ENCODE results near the gene ATRN.
"Not testable (repeated sequence)": the region's sequence is repeated elsewhere in the genome, so short reads cannot be mapped to it uniquely, and the experiment has no call there.

ATRN gene

DNA sequence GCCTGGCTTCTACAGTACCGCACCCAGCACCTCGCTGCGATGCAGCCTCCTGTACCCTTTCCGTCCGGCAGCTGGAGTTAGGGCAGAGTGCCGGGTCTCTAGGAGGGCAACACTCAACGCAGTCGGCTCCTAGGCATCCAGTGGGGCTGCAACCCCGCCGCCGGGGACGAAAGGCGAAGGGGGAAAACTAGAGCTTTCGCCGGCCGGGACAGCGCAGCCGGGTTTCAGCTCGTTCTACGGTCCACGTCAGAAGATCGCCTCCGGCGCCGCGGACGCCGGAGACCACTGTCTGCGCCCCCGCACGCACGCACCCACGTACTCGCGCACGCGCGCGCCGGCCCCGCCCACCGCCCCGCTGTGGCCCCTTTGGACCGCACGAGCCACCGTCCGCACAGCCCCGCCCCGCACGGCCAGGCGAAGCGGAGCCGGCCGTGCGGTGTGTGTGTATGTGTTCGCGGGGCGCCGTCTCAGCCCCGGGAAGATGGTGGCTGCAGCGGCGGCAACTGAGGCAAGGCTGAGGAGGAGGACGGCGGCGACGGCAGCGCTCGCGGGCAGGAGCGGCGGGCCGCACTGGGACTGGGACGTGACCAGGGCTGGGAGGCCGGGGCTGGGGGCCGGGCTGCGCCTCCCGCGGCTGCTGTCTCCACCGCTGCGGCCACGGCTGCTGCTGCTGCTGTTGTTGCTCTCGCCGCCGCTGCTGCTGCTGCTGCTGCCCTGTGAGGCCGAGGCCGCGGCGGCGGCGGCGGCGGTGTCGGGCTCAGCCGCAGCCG, at the start of gene ATRN:
TSS of gene ATRN (plus strand) at position 392 of the 770 bp plus-strand sequence. CDS start at position 482, 90 bp downstream.
- DNase-seq, result peak; percentile 60

DNA sequence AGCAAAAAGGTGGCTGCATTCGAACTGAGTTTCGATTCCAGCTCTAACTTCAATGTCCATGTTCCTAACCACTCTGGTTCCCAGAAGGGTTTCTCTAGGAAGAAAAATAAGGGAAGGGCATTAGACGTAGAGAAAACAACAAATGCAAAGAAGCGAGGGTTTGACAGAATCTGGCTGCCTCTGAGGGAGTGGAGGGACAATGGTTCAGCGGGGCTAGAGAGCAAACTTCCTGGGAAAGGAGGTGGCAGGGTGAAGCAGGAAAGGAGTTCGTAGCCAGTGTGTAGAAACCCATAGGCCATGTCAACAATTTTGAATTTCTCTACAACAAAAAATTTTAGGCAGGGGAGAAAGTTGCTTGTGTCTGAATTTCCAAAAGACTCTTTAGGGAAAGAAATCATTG, 48.8 kb upstream of the ATRN start:
- no peak for DNase-seq

DNA sequence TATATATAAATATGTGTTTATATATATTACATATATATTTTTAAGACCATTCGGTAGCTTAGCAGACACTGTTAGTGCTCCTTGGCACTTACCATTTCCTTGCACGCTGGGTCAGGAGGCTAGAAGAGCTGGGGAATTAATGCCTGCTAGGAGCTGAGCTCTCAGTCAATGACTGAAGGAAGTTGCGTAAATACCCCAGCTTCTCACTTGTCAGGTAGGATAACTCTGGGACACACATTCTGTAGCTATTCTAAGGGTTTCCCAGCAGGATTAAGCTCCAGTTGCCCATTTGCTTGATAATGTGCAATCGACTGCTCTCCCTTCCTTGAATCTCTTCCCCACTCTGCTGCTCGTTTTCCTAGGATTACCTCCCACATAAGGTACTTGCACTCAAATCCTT, 47.7 kb upstream of the ATRN start:
- DNase-seq, result no peak

DNA sequence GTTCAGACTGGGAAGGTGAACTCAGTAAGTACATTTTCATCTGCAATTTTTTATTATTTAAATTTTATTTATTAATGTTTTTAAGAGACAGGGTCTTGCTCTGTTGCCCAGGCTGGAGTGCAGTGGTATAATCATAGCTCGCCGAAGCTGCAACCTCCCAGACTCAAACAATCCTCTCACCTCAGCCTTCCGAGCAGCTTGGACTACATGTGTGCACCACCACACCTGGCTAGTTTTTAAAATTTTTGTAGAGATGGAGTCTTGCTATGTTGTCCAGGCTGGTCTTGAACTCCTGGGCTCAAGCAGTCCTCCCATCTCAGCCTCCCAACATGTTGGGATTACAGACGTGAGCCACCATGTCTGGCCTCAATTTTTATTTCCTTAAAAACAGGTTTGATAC, 44.1 kb upstream of the ATRN start:
- DNase-seq, result not testable (repeated sequence)

DNA sequence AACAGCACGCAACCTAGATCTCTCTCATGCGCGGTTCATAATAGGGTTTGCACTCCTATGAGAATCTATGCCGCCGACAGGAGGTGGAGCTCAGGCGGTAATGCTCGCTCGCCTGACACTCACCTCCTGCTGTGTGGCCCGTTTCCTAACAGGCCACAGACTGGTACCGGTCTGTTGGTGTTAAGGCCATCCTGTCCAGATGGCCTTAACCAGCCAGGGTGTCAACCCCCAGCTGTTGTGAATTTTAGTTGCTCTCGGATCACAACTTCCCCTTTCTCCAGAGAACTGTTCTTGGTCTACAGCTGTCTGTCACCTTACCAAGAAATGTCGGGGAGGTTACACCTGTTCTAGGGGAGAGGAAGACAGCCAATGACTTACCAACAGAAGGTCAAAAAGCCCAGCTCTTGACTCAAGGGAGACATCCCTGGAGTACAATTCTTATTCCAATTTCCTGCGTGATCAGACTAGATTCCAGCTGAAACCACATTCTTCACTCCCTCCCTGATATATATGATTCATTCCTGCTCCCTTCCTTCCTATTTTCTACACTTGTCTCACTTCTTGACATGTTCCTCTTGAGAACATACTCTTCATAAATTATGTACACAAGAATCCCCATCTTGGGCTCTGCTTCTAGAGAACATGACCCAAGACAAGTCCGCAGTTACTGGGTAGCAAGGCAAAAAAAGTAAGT, 40.3 kb upstream of the ATRN start:
- DNase-seq, result no peak

DNA sequence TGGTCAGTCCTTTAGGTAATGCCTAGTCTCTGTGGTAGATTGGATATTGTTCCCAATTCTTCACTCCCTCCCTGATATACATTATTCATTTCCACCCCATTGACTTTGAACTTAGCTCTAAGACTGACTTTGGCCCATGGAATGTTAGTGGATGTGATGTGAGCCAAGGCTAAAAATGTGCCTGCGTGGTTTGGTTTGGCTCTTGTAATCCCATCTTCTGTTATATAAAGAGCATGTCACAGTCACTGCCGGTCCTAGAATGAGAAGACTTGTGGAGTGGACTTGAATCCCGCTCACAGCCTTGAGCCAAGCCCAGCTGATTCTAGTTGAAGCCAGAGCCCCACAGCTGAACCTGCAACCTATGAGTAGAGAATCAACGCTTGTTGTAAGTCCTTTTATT, 39.7 kb upstream of the ATRN start:
- no peak for DNase-seq

DNA sequence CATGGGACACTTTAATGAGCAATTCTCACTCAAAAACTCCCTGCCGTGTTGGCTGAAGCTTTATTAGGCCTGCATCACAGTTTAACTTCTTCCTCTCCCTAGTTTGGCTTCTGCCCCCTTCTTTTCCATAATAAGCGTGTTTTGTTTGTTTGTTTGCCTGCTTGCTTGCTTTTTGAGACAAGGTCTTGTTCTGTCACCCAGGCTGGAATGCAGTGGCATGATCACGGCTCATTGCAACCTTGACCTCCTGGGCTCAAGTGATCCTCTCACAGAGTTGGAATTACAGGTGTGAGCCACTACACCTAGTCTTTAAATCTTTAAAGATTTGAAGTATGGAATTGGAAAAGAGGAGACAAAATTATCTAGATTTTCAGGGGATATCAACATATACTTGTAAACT, 38.0 kb upstream of the ATRN start:
- no peak for DNase-seq

DNA sequence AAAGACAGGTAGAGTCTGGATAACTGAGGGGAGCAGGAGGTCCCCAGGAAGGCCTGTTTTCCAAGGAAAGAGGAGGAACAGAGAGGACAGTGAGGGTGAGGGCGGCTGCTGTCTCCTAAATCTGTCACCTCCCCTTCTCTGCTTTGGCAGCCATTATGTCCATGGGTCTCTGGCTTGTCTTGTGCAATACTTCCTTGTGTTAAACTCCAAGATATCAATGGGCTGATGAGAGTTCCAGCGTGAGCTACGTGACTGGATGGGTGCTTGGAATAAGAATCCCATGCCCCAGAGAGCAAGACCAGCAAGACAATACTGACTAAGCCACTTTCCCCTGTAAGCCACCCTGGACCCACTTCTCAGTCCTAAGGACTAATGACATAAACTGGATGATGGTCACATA, 37.1 kb upstream of the ATRN start:
- no peak for DNase-seq

DNA sequence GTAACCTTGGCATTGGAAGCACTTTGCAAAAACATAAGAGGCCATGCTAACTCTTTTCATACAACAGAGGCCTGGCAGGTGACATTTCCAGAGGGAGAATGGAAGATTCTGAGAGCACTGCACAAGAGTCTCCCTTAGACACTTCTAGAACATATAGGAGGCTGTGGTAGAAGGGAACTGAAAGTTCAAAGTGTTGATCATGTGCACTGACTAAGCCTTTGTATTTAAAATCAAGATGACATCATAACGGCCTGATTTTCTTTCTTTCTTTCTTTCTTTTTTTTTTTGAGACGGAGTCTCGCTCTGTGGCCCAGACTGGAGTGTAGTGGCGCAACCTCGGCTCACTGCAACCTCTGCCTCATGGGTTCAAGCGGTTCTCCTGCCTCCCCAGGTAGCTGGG, 36.6 kb upstream of the ATRN start:
- DNase-seq, result no peak

DNA sequence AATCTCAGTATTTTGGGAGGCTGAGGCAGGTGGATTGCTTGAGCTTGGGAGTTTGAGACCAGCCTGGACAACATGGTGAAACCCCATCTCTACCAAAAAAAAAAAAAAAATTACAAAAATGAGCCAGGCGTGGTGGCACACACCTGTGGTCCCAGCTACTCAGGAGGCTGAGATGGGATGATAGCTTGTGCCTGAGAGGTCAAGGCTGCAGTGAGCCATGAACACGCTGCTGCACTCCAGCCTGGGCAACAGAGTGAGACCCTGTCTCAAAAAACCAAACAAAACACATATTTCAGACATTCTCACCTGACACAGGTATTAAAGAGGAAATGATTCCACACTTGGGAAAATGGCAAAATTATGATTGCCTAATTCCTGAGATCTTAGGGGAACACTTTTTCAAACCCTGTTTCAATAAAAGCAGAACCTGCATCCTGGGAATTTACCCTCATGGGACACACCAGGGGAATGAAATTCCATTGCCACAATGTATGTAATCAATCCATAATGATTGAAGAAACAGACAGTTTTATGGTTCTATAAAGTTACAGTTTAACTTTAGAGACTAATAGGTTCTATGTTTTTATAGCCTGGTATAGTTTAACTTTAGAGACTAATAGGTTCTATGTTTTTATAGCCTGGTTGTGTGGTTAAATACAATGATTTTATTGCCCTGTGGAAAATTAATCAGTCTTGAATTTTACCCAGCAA, 33.8 kb upstream of the ATRN start:
- no peak for DNase-seq

DNA sequence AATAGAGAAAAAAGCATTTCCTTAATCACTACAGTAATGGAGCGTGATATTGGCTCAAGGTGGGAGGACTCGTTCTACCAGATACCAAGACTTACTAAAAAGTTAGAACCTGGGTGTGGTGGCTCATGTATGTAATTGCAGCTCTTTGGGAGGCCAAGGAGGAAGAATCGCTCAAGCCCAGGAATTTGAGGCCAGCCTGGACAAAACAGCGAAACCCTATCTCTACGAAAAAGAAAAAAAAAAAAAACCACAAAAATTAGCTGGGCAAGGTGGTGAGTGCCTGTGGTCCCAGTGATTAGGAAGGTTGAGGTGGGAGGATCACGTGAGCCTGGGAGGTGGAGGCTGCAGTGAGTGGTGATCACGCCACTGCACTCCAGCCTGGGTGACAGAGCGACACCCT, 24.0 kb upstream of the ATRN start:
- DNase-seq, result no peak

DNA sequence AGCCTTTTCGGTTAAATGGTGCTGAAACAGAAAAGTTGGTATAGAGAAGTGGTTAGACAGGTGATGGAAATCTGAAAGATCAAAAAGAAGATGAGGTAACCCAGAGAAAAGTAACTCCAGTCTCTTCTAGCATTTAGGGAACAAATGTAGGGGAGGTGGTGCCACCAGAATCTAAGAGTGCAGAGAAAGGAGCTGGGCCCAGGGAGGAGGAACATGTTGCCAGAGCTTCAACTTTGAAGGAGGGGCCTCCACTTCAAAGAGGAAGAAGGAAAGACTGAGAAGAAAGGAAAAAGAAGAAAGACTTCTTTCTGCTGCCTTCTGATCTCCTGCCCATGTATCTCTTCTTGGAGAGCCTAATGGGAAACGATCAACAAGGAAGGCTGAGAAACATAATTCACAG, 23.5 kb upstream of the ATRN start:
- DNase-seq, result no peak

DNA sequence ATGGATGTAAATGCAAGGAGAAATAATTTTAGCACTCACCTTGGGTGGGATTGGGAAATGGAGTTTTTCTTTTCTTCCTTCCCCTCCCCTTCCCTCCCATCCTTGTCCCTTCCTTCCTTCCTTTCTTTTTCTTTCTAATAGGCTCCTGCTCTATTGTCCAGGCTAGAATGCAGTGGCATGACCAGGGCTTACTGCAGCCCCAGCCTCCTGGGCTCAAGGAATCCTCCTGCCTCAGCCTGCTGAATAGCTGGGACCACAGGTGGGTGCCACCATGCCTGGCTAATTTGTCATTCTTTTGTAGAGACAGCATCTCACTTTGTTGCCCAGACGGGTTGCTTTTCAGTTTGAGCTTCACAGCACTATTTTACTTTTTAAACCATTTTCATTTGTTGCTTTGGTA, 21.5 kb upstream of the ATRN start:
- no peak for DNase-seq

DNA sequence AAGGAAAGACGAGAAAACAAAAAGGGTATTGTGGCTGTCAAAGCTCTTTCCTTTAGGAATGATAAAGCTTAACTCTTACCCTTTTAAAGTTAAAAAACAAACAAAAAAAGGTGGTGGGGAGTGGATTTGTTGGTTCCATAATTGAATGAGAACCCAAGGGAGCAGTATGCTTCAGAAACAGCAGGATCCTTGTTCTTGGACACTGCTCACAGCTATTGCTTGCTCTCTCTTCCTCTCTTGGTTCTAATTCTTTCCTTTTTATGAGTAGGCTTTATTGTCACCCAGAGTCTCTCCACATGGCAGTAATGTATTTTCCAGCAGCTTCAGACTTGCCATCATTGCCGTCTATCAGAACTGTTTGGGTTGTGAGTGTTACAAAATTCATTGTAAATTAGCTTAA, 18.7 kb upstream of the ATRN start:
- DNase-seq, result no peak

DNA sequence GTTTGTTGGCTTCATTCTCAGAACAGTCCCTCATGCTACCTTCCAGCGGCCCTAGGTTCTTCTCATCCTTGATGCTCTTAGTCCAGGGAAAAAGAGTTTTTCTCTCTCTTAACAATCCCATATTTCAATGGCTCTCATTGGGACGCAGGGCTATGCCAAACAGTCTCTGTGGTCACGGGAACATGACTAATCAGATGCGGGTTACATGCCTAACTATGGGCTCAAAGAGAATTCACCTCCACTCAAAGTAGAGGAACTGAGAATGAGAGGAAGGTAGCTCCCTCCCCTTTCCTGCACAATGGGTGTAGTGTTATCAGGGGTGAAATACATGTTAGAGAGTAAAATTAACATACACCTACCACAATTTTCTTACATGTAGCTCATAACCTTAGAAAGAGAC, 18.1 kb upstream of the ATRN start:
- no peak for DNase-seq

DNA sequence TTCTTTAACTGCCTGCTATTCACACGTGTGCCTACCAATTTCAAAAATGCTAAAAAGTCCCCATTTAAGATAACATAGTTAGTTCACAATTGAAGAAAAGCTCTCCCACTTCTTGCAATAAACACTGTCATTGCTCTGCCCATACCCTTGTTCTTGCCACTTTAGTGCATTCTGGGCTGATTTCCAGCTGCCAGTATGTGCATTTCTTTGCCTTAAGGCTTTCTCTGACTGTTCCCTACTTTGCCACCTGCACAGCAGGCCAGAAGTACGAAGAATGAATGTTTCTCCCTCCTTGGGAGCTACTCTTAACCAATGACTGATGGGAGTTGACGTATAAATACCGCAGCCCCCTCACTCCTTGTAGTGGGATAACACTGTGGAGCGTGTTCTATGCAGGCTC, 16.0 kb upstream of the ATRN start:
- no peak for DNase-seq

DNA sequence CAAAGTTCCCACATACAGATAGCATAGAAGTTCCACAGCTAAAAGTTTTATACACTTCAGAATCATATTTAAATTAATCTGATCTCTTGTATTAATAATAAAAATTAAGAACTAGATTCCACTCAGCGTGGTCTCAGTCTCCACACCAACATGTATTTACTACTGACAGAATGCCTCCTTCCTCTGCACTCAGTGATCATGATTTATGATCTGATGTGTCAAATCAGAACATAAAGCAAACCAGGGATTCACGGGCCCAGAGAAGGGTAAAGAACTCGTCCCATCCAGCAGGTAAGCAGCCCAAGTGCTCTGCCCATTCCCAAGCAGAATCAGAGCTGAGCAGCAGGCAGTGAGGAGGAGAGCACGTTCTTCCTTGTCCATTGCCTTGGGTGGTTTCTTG, 14.2 kb upstream of the ATRN start:
- no peak for DNase-seq

DNA sequence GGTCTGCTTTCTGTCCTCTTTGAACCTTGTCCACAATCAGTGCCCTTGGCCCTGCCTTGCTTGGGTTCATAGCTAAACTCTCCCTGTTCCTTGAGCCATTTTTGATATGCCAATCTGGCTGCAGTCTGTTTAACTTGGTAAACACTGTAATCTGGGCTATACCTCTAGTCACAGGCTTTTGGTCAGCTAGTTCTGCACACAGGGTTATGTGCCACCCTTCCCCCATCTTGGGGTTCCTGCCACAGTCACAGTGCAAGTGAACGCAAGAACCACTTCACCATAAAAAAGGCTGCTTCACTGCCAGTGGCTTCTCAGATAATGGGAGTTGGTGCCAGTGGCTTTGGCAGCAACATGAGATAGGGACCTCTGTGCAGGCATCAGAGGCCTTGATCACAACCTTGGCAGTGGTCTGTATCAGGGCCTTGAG, 10.9 kb upstream of the ATRN start:
- no peak for DNase-seq

DNA sequence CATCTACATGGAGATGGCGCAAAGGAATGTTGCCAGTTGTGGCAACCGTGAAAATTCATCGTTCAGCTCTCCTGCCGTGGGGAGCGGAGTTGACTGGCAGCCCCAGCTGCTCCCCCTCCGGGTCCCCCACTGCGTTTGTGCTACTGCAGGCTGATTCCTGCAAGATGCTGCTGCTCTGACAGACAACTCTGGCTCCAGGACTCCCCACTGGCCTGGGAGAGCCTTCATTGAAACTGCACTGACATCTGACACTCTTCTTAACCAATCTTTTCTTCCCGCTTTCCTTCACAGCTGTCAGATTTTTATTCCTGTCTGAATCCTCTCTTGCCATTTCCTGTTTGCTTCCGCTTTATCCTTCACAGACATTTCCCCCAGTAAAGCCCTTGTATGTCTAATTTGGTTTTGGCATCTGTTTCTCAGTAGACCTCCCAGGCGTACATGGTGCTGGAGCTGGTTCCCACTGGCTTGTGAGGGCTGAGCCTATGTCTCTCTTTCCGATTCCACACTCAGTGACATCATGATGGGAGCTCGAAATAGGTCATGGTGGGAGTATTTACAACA, 9.5 kb upstream of the ATRN start:
- DNase-seq, result no peak

DNA sequence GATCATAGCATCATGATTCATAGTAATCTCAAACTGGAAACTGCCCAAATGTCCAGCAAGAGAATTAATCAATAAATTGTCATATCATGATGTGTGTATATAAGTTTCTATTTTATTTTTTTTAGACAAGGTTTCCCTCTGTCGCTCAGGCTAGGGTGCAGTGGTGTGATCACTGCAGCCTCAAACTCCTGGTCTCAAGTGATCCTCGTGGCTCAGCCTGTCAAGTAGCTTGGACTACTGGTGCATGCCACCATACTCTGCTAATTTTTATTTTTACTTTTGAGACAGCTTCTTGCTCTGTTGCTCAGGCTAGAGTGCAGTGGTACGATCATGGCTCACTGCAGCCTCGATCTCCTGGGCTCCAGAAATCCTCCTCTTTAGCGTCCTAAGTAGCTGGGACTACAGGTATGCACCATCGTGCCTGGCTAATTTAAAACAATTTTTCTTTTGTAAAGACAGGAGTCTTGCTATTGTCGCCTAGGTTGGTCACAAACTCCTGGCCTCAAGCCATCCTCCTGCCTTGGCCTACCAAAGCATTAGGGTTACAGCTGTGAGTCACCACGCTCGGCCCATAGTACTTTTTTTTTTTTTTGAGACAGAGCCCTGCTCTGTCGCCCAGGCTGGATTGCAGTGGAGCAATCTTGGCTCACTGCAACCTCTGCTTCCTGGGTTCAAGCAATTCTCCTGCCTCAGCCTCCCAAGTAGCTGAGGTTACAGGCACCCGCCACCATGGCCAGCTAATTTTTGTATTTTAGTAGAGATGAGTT, 8.7 kb upstream of the ATRN start:
- DNase-seq, result no peak

DNA sequence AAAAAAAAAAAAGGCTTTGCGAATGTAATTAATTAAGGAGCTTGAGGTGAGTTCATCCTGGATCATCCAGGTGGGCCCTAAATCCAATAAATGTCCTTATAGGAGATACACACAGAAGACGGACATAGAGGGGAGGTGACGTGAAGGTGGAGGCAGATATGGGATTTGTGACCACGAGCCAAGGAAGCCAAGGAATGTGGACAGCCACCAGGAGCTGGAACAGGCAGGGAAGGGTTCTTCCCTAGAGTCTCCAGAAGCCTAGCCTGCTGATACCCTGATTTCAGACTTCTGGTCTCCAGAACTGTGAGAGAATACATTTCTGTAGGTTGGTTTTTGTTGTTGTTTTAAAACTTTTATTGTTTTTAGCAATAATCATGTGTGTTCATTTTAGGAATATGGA, 6.7 kb upstream of the ATRN start:
- DNase-seq, result no peak

DNA sequence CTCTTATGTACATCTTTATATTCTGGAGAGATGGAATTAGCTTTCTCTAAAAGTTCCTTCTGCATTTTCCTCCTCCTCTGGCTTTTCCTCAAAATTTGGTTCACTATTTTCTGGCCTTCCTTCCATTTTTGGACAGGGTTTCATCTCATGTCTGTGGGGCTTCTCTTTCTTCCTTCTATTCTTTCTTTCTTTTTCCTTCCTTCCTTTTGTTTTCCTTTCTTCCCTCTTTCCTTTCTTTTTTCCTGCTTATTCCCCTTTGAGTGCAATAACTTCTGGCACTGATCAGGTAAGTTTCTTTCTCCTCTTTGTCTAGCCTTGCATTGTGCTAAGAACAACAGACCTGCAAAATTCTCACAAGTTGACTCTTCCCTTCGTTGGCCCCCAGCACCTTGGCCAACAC, 5.5 kb upstream of the ATRN start:
- no peak for DNase-seq

DNA sequence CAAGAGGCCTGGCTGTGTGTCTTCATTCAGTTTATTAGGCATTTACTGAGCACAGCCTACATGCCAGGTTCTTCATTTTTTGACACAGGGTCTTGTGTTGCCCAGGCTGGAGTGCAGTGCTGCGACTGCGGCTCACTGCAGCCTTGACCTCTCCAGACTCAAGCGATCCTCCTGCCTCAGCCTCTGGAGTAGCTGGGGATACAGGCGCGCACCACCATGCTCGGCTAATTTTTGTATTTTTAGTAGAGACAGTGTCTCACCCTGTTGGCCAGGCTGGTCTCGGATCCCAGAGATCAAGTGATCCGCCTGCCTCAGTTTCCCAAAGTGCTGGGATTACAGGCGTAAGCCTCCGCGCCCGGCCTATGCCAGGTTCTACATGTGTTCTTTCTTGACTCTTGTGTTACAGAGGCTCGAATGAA, 601 bp upstream of the ATRN start:
- DNase-seq, result no peak

Data from NCI-H446 treated with DMSO at 0.1 percent for 48 hours (cell line).